GM23338 (cell line): ENCODE data around the gene TSHZ2. TPM values are rescaled to one million over a fixed set of nuclear protein-coding genes. Genes with fewer than 3 reads are reported as not detected.

ENCODE experiments used
- ATAC-seq: fragments of 200-7000 bp; cut with Tn5 transposase; 3 replicates; pipeline ENCODE4 v1.9.1; 2020
- DNase-seq: peaks from one replicate; pipeline ENCODE4 v3.0.0-alpha.2; 2015; ENCODE audit warnings: low spot score
- H2AFZ ChIP-seq: fragments of 200-600 bp; sonication (generic); 2 replicates; pipeline ENCODE4 v1.8.0; 2016; ENCODE audit warnings: antibody characterized with exemption, mild to moderate bottlenecking, moderate library complexity
- H3F3A ChIP-seq: fragments of 200-600 bp; sonication (generic); replicated peaks from 2 replicates; pipeline ENCODE4 v1.8.0; 2017; ENCODE audit warnings: antibody characterized with exemption, mixed run types, low read depth
- H3K27ac ChIP-seq: fragments of 200-600 bp; sonication (generic); 2 replicates; pipeline ENCODE4 v1.6.1; 2016; ENCODE audit warnings: low read depth
- H3K27me3 ChIP-seq: fragments of 200-600 bp; sonication (generic); 2 replicates; pipeline ENCODE4 v1.8.0; 2016; ENCODE audit warnings: mild to moderate bottlenecking, mixed run types, moderate library complexity; ENCODE audit not compliant: insufficient read depth
- H3K36me3 ChIP-seq: fragments of 200-600 bp; sonication (generic); 2 replicates; pipeline ENCODE4 v1.8.0; 2016; ENCODE audit warnings: mild to moderate bottlenecking; ENCODE audit not compliant: insufficient read depth
- H3K4me1 ChIP-seq: fragments of 200-600 bp; sonication (generic); 2 replicates; pipeline ENCODE4 v1.8.0; 2016; ENCODE audit warnings: mild to moderate bottlenecking, moderate library complexity; ENCODE audit not compliant: insufficient read depth
- H3K4me2 ChIP-seq: fragments of 200-600 bp; sonication (generic); 2 replicates; pipeline ENCODE4 v1.7.1; 2017; ENCODE audit warnings: mixed run types
- H3K4me3 ChIP-seq: fragments of 200-600 bp; sonication (generic); 2 replicates; pipeline ENCODE4 v1.6.1; 2016; ENCODE audit warnings: mixed run types
- H3K79me2 ChIP-seq: fragments of 200-600 bp; sonication (generic); replicated peaks from 2 replicates; pipeline ENCODE4 v1.8.0; 2017; ENCODE audit warnings: mild to moderate bottlenecking; ENCODE audit not compliant: insufficient read depth
- H3K9me2 ChIP-seq: fragments of 200-600 bp; sonication (generic); 2 replicates; pipeline ENCODE4 v1.8.0; 2017; ENCODE audit not compliant: insufficient read depth
- H4K20me1 ChIP-seq: fragments of 200-600 bp; sonication (generic); replicated peaks from 2 replicates; pipeline ENCODE4 v1.8.0; 2017; ENCODE audit warnings: mild to moderate bottlenecking; ENCODE audit not compliant: insufficient read depth
- H3K27ac Mint-ChIP-seq: 2 replicates; pipeline ENCODE4 v1.8.0; 2020; ENCODE audit warnings: inconsistent platforms, mild to moderate bottlenecking, moderate library complexity, mixed read lengths
- H3K27me3 Mint-ChIP-seq: 3 replicates; pipeline ENCODE4 v1.8.0; 2022; ENCODE audit warnings: low read depth, mild to moderate bottlenecking, moderate library complexity, mixed read lengths, inconsistent platforms; ENCODE audit not compliant: insufficient read depth, poor library complexity
- H3K36me3 Mint-ChIP-seq: 3 replicates; pipeline ENCODE4 v1.8.0; 2021; ENCODE audit warnings: low read depth, mild to moderate bottlenecking, inconsistent platforms, moderate library complexity, mixed read lengths
- H3K4me1 Mint-ChIP-seq: 3 replicates; pipeline ENCODE4 v1.8.0; 2020; ENCODE audit warnings: mild to moderate bottlenecking, inconsistent platforms, mixed read lengths
- H3K4me3 Mint-ChIP-seq: 3 replicates; pipeline ENCODE4 v1.8.0; 2021; ENCODE audit warnings: moderate library complexity, mild to moderate bottlenecking, inconsistent platforms, mixed read lengths
- H3K9me3 Mint-ChIP-seq: 3 replicates; pipeline ENCODE4 v1.8.0; 2020; ENCODE audit warnings: moderate library complexity, mild to moderate bottlenecking, inconsistent platforms, mixed read lengths
- EZH2 ChIP-seq: fragments of 200-600 bp; sonication (generic); IDR thresholded peaks from one replicate; pipeline ENCODE4 v1.8.0; 2017; ENCODE audit warnings: antibody characterized with exemption, mild to moderate bottlenecking, low read depth; ENCODE audit not compliant: unreplicated experiment
- EZH2phosphoT487 ChIP-seq: fragments of 200-600 bp; sonication (generic); IDR thresholded peaks from one replicate; pipeline ENCODE4 v1.8.1; 2018; ENCODE audit warnings: antibody characterized with exemption; ENCODE audit not compliant: unreplicated experiment
- JUNB ChIP-seq: IDR thresholded peaks from one replicate; pipeline ENCODE4 v1.6.1; 2016; ENCODE audit warnings: antibody characterized with exemption; ENCODE audit not compliant: unreplicated experiment
- STAT1 ChIP-seq: IDR thresholded peaks from one replicate; pipeline ENCODE4 v1.6.1; 2016; ENCODE audit warnings: antibody characterized with exemption; ENCODE audit not compliant: unreplicated experiment
- ZNF114 ChIP-seq: fragments of 250-450 bp; sonication (Bioruptor Pico); IDR thresholded peaks from 2 replicates; pipeline ENCODE4 v1.5.0; 2020; ENCODE audit warnings: mild to moderate bottlenecking, moderate library complexity
- polyA plus RNA-seq: library from polyadenylated mRNA; unstranded; fragments of >200 nt; fragmentation: Nextera tagmentation; extraction: Ambion mirVana; gene quantifications from 2 replicates; pipeline ENCODE4 v1.2.1, GENCODE V29; 2016
- total RNA-seq: library from RNA; depleted of rRNA; stranded (reverse); fragments of >200 nt; shearing (Covaris generic); gene quantifications from 2 replicates; pipeline ENCODE4 v1.2.3, GENCODE V29; 2014
- TF ChIP-seq, protein P1 (sequence below): fragments of 250-450 bp; sonication (Bioruptor Pico); IDR thresholded peaks from 2 replicates; pipeline ENCODE4 v1.5.0; 2020; ENCODE audit warnings: mild to moderate bottlenecking, moderate library complexity
- TF ChIP-seq, protein P2 (sequence below): IDR thresholded peaks from 2 replicates; pipeline ENCODE4 v1.6.1; 2016; ENCODE audit warnings: antibody characterized with exemption
- TF ChIP-seq, protein P3 (sequence below): IDR thresholded peaks from one replicate; pipeline ENCODE4 v1.6.1; 2018; ENCODE audit warnings: antibody characterized with exemption; ENCODE audit not compliant: unreplicated experiment

TSHZ2 gene
- total and polyA plus RNA-seq, 2 experiments from 2014 or later, result 0.49 to 1.3 TPM

DNA sequence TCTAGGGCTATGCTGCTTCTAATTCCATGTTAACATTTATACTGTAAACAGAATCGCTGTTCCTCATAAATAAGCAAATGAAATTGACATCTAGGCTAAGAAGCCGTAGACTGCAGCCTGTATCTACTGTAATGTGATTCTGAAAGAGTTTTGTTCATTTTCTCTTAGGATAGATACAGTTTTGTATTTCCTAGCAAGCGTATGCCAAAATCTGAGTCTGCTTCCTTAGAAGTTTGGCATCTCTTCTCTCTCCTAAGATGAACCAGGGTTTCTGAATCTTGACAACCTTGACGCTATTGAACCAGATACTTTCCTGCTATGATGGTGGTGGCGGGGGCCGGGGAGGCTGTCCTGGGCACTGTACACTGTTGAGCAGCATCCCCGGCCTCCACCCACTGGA is 198.0 kb downstream of the TSHZ2 start (continued):
- TF ChIP-seq, protein P1, sequence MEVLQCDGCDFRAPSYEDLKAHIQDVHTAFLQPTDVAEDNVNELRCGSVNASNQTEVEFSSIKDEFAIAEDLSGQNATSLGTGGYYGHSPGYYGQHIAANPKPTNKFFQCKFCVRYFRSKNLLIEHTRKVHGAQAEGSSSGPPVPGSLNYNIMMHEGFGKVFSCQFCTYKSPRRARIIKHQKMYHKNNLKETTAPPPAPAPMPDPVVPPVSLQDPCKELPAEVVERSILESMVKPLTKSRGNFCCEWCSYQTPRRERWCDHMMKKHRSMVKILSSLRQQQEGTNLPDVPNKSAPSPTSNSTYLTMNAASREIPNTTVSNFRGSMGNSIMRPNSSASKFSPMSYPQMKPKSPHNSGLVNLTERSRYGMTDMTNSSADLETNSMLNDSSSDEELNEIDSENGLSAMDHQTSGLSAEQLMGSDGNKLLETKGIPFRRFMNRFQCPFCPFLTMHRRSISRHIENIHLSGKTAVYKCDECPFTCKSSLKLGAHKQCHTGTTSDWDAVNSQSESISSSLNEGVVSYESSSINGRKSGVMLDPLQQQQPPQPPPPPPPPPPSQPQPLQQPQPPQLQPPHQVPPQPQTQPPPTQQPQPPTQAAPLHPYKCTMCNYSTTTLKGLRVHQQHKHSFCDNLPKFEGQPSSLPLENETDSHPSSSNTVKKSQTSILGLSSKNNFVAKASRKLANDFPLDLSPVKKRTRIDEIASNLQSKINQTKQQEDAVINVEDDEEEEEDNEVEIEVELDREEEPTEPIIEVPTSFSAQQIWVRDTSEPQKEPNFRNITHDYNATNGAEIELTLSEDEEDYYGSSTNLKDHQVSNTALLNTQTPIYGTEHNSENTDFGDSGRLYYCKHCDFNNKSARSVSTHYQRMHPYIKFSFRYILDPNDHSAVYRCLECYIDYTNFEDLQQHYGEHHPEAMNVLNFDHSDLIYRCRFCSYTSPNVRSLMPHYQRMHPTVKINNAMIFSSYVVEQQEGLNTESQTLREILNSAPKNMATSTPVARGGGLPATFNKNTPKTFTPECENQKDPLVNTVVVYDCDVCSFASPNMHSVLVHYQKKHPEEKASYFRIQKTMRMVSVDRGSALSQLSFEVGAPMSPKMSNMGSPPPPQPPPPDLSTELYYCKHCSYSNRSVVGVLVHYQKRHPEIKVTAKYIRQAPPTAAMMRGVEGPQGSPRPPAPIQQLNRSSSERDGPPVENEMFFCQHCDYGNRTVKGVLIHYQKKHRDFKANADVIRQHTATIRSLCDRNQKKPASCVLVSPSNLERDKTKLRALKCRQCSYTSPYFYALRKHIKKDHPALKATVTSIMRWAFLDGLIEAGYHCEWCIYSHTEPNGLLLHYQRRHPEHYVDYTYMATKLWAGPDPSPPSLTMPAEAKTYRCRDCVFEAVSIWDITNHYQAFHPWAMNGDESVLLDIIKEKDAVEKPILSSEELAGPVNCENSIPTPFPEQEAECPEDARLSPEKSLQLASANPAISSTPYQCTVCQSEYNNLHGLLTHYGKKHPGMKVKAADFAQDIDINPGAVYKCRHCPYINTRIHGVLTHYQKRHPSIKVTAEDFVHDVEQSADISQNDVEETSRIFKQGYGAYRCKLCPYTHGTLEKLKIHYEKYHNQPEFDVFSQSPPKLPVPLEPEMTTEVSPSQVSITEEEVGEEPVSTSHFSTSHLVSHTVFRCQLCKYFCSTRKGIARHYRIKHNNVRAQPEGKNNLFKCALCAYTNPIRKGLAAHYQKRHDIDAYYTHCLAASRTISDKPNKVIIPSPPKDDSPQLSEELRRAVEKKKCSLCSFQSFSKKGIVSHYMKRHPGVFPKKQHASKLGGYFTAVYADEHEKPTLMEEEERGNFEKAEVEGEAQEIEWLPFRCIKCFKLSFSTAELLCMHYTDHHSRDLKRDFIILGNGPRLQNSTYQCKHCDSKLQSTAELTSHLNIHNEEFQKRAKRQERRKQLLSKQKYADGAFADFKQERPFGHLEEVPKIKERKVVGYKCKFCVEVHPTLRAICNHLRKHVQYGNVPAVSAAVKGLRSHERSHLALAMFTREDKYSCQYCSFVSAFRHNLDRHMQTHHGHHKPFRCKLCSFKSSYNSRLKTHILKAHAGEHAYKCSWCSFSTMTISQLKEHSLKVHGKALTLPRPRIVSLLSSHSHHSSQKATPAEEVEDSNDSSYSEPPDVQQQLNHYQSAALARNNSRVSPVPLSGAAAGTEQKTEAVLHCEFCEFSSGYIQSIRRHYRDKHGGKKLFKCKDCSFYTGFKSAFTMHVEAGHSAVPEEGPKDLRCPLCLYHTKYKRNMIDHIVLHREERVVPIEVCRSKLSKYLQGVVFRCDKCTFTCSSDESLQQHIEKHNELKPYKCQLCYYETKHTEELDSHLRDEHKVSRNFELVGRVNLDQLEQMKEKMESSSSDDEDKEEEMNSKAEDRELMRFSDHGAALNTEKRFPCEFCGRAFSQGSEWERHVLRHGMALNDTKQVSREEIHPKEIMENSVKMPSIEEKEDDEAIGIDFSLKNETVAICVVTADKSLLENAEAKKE (CRISPR knock-in tag), result no peak
- no peak for TF ChIP-seq STAT1
- TF ChIP-seq EZH2phosphoT487, result no peak
- TF ChIP-seq EZH2, result no peak
- no peak for TF ChIP-seq JUNB

DNA sequence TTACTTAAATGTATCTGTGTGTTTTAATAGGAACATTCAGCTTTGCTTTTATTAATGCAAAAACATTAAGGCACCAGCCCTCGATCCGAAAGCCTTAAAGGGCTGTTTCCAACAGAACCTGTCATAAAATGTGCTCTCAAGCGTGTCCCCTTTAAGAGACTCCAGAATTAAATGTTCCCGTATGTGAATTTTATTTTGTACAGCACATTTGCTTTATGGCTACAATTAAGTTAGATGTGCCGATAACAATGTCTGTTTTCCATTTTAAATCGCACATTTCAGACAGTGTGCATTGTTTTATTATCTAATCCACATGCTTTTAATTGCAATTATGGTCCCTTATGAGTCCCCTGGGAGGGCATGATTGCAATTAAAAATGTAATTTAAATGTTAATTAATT is 198.9 kb downstream of the TSHZ2 start:
- H4K20me1 ChIP-seq, result no peaks in the 10 kb centered on the region
- Mint-ChIP-seq H3K9me3 (no peaks in the 10 kb centered on the region), H3K36me3 (no peaks in the 10 kb centered on the region), H3K27me3 (peaks cover 3% of the 10 kb centered on the region), H3K4me3 (no peak overlapping the region), H3K27ac (no peak overlapping the region), H3K4me1 (peaks cover 5% of the 10 kb centered on the region)
- ATAC-seq (no peak), DNase-seq (no peak)
- H3K4me1 ChIP-seq, result 0 out of 2 replicates have a peak, but pooled peaks cover 5% of the 10 kb centered on the region
- no peaks in the 10 kb centered on the region for H3K79me2 ChIP-seq
- H3K27me3 ChIP-seq, result no peaks in the 10 kb centered on the region
- TF ChIP-seq JUNB (no peak), ZNF114 (CRISPR knock-in tag) (no peak)
- TF ChIP-seq, protein P2, sequence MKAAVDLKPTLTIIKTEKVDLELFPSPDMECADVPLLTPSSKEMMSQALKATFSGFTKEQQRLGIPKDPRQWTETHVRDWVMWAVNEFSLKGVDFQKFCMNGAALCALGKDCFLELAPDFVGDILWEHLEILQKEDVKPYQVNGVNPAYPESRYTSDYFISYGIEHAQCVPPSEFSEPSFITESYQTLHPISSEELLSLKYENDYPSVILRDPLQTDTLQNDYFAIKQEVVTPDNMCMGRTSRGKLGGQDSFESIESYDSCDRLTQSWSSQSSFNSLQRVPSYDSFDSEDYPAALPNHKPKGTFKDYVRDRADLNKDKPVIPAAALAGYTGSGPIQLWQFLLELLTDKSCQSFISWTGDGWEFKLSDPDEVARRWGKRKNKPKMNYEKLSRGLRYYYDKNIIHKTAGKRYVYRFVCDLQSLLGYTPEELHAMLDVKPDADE, result no peak
- TF ChIP-seq, protein P3, sequence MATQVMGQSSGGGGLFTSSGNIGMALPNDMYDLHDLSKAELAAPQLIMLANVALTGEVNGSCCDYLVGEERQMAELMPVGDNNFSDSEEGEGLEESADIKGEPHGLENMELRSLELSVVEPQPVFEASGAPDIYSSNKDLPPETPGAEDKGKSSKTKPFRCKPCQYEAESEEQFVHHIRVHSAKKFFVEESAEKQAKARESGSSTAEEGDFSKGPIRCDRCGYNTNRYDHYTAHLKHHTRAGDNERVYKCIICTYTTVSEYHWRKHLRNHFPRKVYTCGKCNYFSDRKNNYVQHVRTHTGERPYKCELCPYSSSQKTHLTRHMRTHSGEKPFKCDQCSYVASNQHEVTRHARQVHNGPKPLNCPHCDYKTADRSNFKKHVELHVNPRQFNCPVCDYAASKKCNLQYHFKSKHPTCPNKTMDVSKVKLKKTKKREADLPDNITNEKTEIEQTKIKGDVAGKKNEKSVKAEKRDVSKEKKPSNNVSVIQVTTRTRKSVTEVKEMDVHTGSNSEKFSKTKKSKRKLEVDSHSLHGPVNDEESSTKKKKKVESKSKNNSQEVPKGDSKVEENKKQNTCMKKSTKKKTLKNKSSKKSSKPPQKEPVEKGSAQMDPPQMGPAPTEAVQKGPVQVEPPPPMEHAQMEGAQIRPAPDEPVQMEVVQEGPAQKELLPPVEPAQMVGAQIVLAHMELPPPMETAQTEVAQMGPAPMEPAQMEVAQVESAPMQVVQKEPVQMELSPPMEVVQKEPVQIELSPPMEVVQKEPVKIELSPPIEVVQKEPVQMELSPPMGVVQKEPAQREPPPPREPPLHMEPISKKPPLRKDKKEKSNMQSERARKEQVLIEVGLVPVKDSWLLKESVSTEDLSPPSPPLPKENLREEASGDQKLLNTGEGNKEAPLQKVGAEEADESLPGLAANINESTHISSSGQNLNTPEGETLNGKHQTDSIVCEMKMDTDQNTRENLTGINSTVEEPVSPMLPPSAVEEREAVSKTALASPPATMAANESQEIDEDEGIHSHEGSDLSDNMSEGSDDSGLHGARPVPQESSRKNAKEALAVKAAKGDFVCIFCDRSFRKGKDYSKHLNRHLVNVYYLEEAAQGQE, result no peak
- no peaks in the 10 kb centered on the region for H3K9me2 ChIP-seq
- no peak overlapping the region for H3K4me2 ChIP-seq
- no peak overlapping the region for H3K4me3 ChIP-seq
- no peak overlapping the region for H2AFZ ChIP-seq
- H3F3A ChIP-seq, result no peaks in the 10 kb centered on the region
- H3K27ac ChIP-seq, result no peak overlapping the region
- no peaks in the 10 kb centered on the region for H3K36me3 ChIP-seq
